Activated T-cell treated with anti-CD3 and anti-CD28 coated beads, Interleukin-2, amount 50 U/mL, for 24 hours (primary cell): ENCODE measurements around the gene NCKAP1.
"Not testable (repeated sequence)": the region's sequence is repeated elsewhere in the genome, so short reads cannot be mapped to it uniquely, and the experiment has no call there.

Source experiments
- DNase-seq: peaks from one replicate; pipeline ENCODE4 v3.0.0-alpha.2; 2020
- H3K27ac Mint-ChIP-seq: 2 replicates; pipeline ENCODE4 v1.8.0; 2020; ENCODE audit warnings: mild to moderate bottlenecking, mixed read lengths
- H3K27me3 Mint-ChIP-seq: 2 replicates; pipeline ENCODE4 v1.8.0; 2020; ENCODE audit warnings: mixed read lengths
- H3K36me3 Mint-ChIP-seq: 2 replicates; pipeline ENCODE4 v1.8.0; 2020; ENCODE audit warnings: low read depth, mixed read lengths
- H3K4me1 Mint-ChIP-seq: 2 replicates; pipeline ENCODE4 v1.8.0; 2020; ENCODE audit warnings: low read depth, mixed read lengths
- H3K4me3 Mint-ChIP-seq: 2 replicates; pipeline ENCODE4 v1.8.0; 2020; ENCODE audit warnings: mild to moderate bottlenecking, moderate library complexity, mixed read lengths
- H3K9me3 Mint-ChIP-seq: 2 replicates; pipeline ENCODE4 v1.8.0; 2020; ENCODE audit warnings: mixed read lengths

NCKAP1 gene

GRCh38 chr2:182999348-183000028, 38.8 kb downstream of the NCKAP1 start:
- DNase-seq = no peak
- H3K36me3 Mint-ChIP-seq = peaks cover 31% of the 10 kb centered on the region
- H3K4me1 Mint-ChIP-seq = no peaks in the 10 kb centered on the region
- H3K27ac Mint-ChIP-seq = no peak overlapping the region
- H3K4me3 Mint-ChIP-seq = no peak overlapping the region
- no peaks in the 10 kb centered on the region for H3K9me3 Mint-ChIP-seq
- H3K27me3 Mint-ChIP-seq = no peaks in the 10 kb centered on the region

GRCh38 chr2:182994228-182994912, 43.9 kb downstream of the NCKAP1 start:
- H3K36me3 Mint-ChIP-seq = peaks cover 27% of the 10 kb centered on the region
- H3K27ac Mint-ChIP-seq = no peak overlapping the region
- no peaks in the 10 kb centered on the region for H3K27me3 Mint-ChIP-seq
- no peaks in the 10 kb centered on the region for H3K4me1 Mint-ChIP-seq
- H3K4me3 Mint-ChIP-seq = no peak overlapping the region
- no peaks in the 10 kb centered on the region for H3K9me3 Mint-ChIP-seq
- DNase-seq = no peak

- Mint-ChIP-seq H3K36me3 (peaks cover 17% of the 10 kb centered on the region), H3K4me1 (no peaks in the 10 kb centered on the region), H3K27ac (no peak overlapping the region), H3K4me3 (no peak overlapping the region), H3K9me3 (no peaks in the 10 kb centered on the region), H3K27me3 (no peaks in the 10 kb centered on the region)
- no peak for DNase-seq
Measured at GRCh38 chr2:182982941-182983340, 55.3 kb downstream of the NCKAP1 start.

GRCh38 chr2:182981475-182981874, 56.8 kb downstream of the NCKAP1 start:
- DNase-seq, H3K27me3 Mint-ChIP-seq, H3K27ac Mint-ChIP-seq, H3K4me1 Mint-ChIP-seq, H3K4me3 Mint-ChIP-seq, H3K9me3 Mint-ChIP-seq: not testable (repeated sequence)
- H3K36me3 Mint-ChIP-seq = peaks cover 20% of the 10 kb centered on the region

GRCh38 chr2:182980652-182981051, 57.6 kb downstream of the NCKAP1 start:
- Mint-ChIP-seq H3K27ac (no peak overlapping the region), H3K4me3 (no peak overlapping the region), H3K4me1 (no peaks in the 10 kb centered on the region), H3K36me3 (peaks cover 19% of the 10 kb centered on the region), H3K9me3 (no peaks in the 10 kb centered on the region), H3K27me3 (no peaks in the 10 kb centered on the region)
- no peak for DNase-seq

- no peaks in the 10 kb centered on the region for H3K4me1 Mint-ChIP-seq
- no peaks in the 10 kb centered on the region for H3K9me3 Mint-ChIP-seq
- H3K27me3 Mint-ChIP-seq = no peaks in the 10 kb centered on the region
- H3K4me3 Mint-ChIP-seq = no peak overlapping the region
- H3K27ac Mint-ChIP-seq = no peak overlapping the region
- DNase-seq = no peak
- H3K36me3 Mint-ChIP-seq = peaks cover 19% of the 10 kb centered on the region
Measured at GRCh38 chr2:182980115-182980514, 58.1 kb downstream of the NCKAP1 start.

GRCh38 chr2:182977463-182977862, 60.8 kb downstream of the NCKAP1 start:
- Mint-ChIP-seq H3K27ac (no peak overlapping the region), H3K27me3 (no peaks in the 10 kb centered on the region), H3K36me3 (peaks cover 20% of the 10 kb centered on the region), H3K4me3 (no peak overlapping the region), H3K9me3 (no peaks in the 10 kb centered on the region), H3K4me1 (no peaks in the 10 kb centered on the region)
- DNase-seq = no peak

GRCh38 chr2:182973441-182974352, 64.6 kb downstream of the NCKAP1 start:
- Mint-ChIP-seq H3K9me3 (peaks cover 2% of the 10 kb centered on the region), H3K4me3 (no peak overlapping the region), H3K36me3 (peaks cover 29% of the 10 kb centered on the region), H3K4me1 (no peaks in the 10 kb centered on the region), H3K27me3 (no peaks in the 10 kb centered on the region), H3K27ac (no peak overlapping the region)
- DNase-seq = no peak

GRCh38 chr2:182972548-182972942, 65.7 kb downstream of the NCKAP1 start:
- Mint-ChIP-seq H3K4me1 (no peaks in the 10 kb centered on the region), H3K27me3 (no peaks in the 10 kb centered on the region), H3K27ac (no peak overlapping the region), H3K36me3 (peaks cover 28% of the 10 kb centered on the region), H3K4me3 (no peak overlapping the region), H3K9me3 (peaks cover 2% of the 10 kb centered on the region)
- no peak for DNase-seq

GRCh38 chr2:182971820-182972547, 66.3 kb downstream of the NCKAP1 start:
- Mint-ChIP-seq H3K4me1 (no peaks in the 10 kb centered on the region), H3K4me3 (no peak overlapping the region), H3K9me3 (peaks cover 2% of the 10 kb centered on the region), H3K27ac (no peak overlapping the region), H3K27me3 (no peaks in the 10 kb centered on the region), H3K36me3 (peaks cover 27% of the 10 kb centered on the region)
- DNase-seq = no peak

- no peaks in the 10 kb centered on the region for H3K27me3 Mint-ChIP-seq
- no peak overlapping the region for H3K27ac Mint-ChIP-seq
- no peak overlapping the region for H3K4me3 Mint-ChIP-seq
- peaks cover 2% of the 10 kb centered on the region for H3K9me3 Mint-ChIP-seq
- H3K36me3 Mint-ChIP-seq = peaks cover 25% of the 10 kb centered on the region
- DNase-seq = no peak
- no peaks in the 10 kb centered on the region for H3K4me1 Mint-ChIP-seq
Measured at GRCh38 chr2:182970486-182970885, 67.8 kb downstream of the NCKAP1 start.

GRCh38 chr2:182968493-182968892, 69.8 kb downstream of the NCKAP1 start:
- no peak overlapping the region for H3K4me3 Mint-ChIP-seq
- H3K27ac Mint-ChIP-seq = no peak overlapping the region
- DNase-seq = no peak
- peaks cover 28% of the 10 kb centered on the region for H3K36me3 Mint-ChIP-seq
- H3K27me3 Mint-ChIP-seq = no peaks in the 10 kb centered on the region
- H3K9me3 Mint-ChIP-seq = peaks cover 2% of the 10 kb centered on the region
- no peaks in the 10 kb centered on the region for H3K4me1 Mint-ChIP-seq

- not testable (repeated sequence) for H3K27me3 Mint-ChIP-seq, H3K9me3 Mint-ChIP-seq, DNase-seq, H3K4me1 Mint-ChIP-seq, H3K4me3 Mint-ChIP-seq, H3K27ac Mint-ChIP-seq
- H3K36me3 Mint-ChIP-seq = peaks cover 25% of the 10 kb centered on the region
Measured at GRCh38 chr2:182966356-182966755, 71.9 kb downstream of the NCKAP1 start.

GRCh38 chr2:182962641-182963040, 75.6 kb downstream of the NCKAP1 start:
- Mint-ChIP-seq H3K4me1 (no peaks in the 10 kb centered on the region), H3K4me3 (no peak overlapping the region), H3K36me3 (peaks cover 36% of the 10 kb centered on the region), H3K27me3 (no peaks in the 10 kb centered on the region), H3K9me3 (no peaks in the 10 kb centered on the region), H3K27ac (no peak overlapping the region)
- no peak for DNase-seq
